IPS-20b (cell line): Measurements from ENCODE around the gene ZNF608.

Experiments used
- H3K27ac ChIP-seq: one replicate; pipeline ENCODE4 v1.5.1; 2013; ENCODE audit warnings: low read length
- H3K27me3 ChIP-seq: 2 replicates; pipeline ENCODE4 v1.6.1; 2013; ENCODE audit warnings: mild to moderate bottlenecking, low read length, inconsistent platforms; ENCODE audit not compliant: insufficient read depth
- H3K36me3 ChIP-seq: 2 replicates; pipeline ENCODE4 v1.6.1; 2013; ENCODE audit warnings: low read depth, mild to moderate bottlenecking, inconsistent platforms, low read length, moderate library complexity; ENCODE audit not compliant: insufficient read depth
- H3K4me1 ChIP-seq: 2 replicates; pipeline ENCODE4 v1.6.1; 2013; ENCODE audit warnings: mild to moderate bottlenecking, control low read depth, inconsistent platforms, low read length, moderate library complexity; ENCODE audit not compliant: insufficient read depth
- H3K4me3 ChIP-seq: 2 replicates; pipeline ENCODE4 v1.5.1; 2013; ENCODE audit warnings: mild to moderate bottlenecking, low read length, inconsistent platforms
- H3K9ac ChIP-seq: 2 replicates; pipeline ENCODE4 v1.6.1; 2013; ENCODE audit warnings: low read depth, mild to moderate bottlenecking, inconsistent platforms, low read length, moderate library complexity
- H3K9me3 ChIP-seq: 2 replicates; pipeline ENCODE4 v1.6.1; 2013; ENCODE audit warnings: mild to moderate bottlenecking, low read depth, low read length, inconsistent platforms; ENCODE audit not compliant: insufficient read depth

ZNF608 gene

GRCh38 chr5:124740991-124741583, 5.4 kb downstream of the ZNF608 start:
- Histone ChIP-seq H3K9ac (no peak overlapping the region), H3K9me3 (no peaks in the 10 kb centered on the region), H3K4me1 (peaks cover 73% of the 10 kb centered on the region), H3K4me3 (peak overlapping the region; percentile 87), H3K27ac (no peak overlapping the region), H3K27me3 (no peaks in the 10 kb centered on the region), H3K36me3 (peaks cover 11% of the 10 kb centered on the region)

GRCh38 chr5:124740071-124740470, 6.4 kb downstream of the ZNF608 start:
- H3K27ac ChIP-seq = no peak overlapping the region
- no peaks in the 10 kb centered on the region for H3K27me3 ChIP-seq
- peaks cover 11% of the 10 kb centered on the region for H3K36me3 ChIP-seq
- H3K4me1 ChIP-seq = peaks cover 79% of the 10 kb centered on the region
- H3K9me3 ChIP-seq = no peaks in the 10 kb centered on the region
- peak overlapping the region; percentile 24; the same call in 1 of the 2 replicates for H3K9ac ChIP-seq
- peak overlapping the region; percentile 87 for H3K4me3 ChIP-seq

GRCh38 chr5:124739634-124740025, 6.8 kb downstream of the ZNF608 start:
- Histone ChIP-seq H3K9ac (peak overlapping the region; percentile 24; the same call in 1 of the 2 replicates), H3K4me1 (peaks cover 79% of the 10 kb centered on the region)

GRCh38 chr5:124738681-124739633, 7.5 kb downstream of the ZNF608 start:
- no peaks in the 10 kb centered on the region for H3K9me3 ChIP-seq
- peaks cover 8% of the 10 kb centered on the region for H3K36me3 ChIP-seq
- H3K27me3 ChIP-seq = no peaks in the 10 kb centered on the region
- H3K27ac ChIP-seq = no peak overlapping the region
- H3K4me1 ChIP-seq = peaks cover 83% of the 10 kb centered on the region
- H3K9ac ChIP-seq = peak overlapping the region; percentile 40
- peak overlapping the region; percentile 87 for H3K4me3 ChIP-seq

More at GRCh38 chr5:124739634-124740025, 6.8 kb downstream of the ZNF608 start:
- Histone ChIP-seq H3K4me3 (peak overlapping the region; percentile 87), H3K9me3 (no peaks in the 10 kb centered on the region), H3K27me3 (no peaks in the 10 kb centered on the region), H3K36me3 (peaks cover 10% of the 10 kb centered on the region), H3K27ac (no peak overlapping the region)

GRCh38 chr5:124737651-124738050, 8.8 kb downstream of the ZNF608 start:
- Histone ChIP-seq H3K4me3 (peak overlapping the region; percentile 87), H3K4me1 (peaks cover 92% of the 10 kb centered on the region), H3K9ac (peak overlapping the region; percentile 40; the same call in 1 of the 2 replicates), H3K36me3 (peaks cover 4% of the 10 kb centered on the region; the same call in 1 of the 2 replicates), H3K27me3 (no peaks in the 10 kb centered on the region), H3K9me3 (no peaks in the 10 kb centered on the region), H3K27ac (peak overlapping the region; percentile 52)

GRCh38 chr5:124736805-124737188, 9.6 kb downstream of the ZNF608 start:
- Histone ChIP-seq H3K27me3 (no peaks in the 10 kb centered on the region), H3K4me1 (peaks cover 92% of the 10 kb centered on the region), H3K9ac (peak overlapping the region; percentile 67), H3K9me3 (no peaks in the 10 kb centered on the region), H3K27ac (peak overlapping the region; percentile 52), H3K36me3 (peaks cover 4% of the 10 kb centered on the region; the same call in 1 of the 2 replicates), H3K4me3 (peak overlapping the region; percentile 87)

GRCh38 chr5:124736082-124736804, 10.2 kb downstream of the ZNF608 start:
- peak overlapping the region; percentile 67 for H3K9ac ChIP-seq
- peaks cover 88% of the 10 kb centered on the region for H3K4me1 ChIP-seq
- peaks cover 4% of the 10 kb centered on the region; the same call in 1 of the 2 replicates for H3K36me3 ChIP-seq
- H3K27ac ChIP-seq = peak overlapping the region; percentile 52
- H3K4me3 ChIP-seq = peak overlapping the region; percentile 87
- H3K9me3 ChIP-seq = no peaks in the 10 kb centered on the region
- H3K27me3 ChIP-seq = no peaks in the 10 kb centered on the region

GRCh38 chr5:124735169-124735858, 11.1 kb downstream of the ZNF608 start:
- Histone ChIP-seq H3K36me3 (no peaks in the 10 kb centered on the region), H3K27ac (peak overlapping the region; percentile 52), H3K9ac (peak overlapping the region; percentile 67; the same call in 1 of the 2 replicates), H3K27me3 (no peaks in the 10 kb centered on the region), H3K9me3 (no peaks in the 10 kb centered on the region), H3K4me1 (peaks cover 82% of the 10 kb centered on the region), H3K4me3 (peak overlapping the region; percentile 87)

GRCh38 chr5:124734574-124735168, 11.8 kb downstream of the ZNF608 start:
- Histone ChIP-seq H3K9me3 (no peaks in the 10 kb centered on the region), H3K36me3 (no peaks in the 10 kb centered on the region), H3K9ac (peak overlapping the region; percentile 62; the same call in 1 of the 2 replicates), H3K4me3 (peak overlapping the region; percentile 32), H3K27me3 (no peaks in the 10 kb centered on the region), H3K4me1 (peaks cover 79% of the 10 kb centered on the region), H3K27ac (no peak overlapping the region)

GRCh38 chr5:124733329-124733650, 13.1 kb downstream of the ZNF608 start:
- no peaks in the 10 kb centered on the region for H3K36me3 ChIP-seq
- H3K9ac ChIP-seq = peak overlapping the region; percentile 59
- H3K9me3 ChIP-seq = no peaks in the 10 kb centered on the region
- no peaks in the 10 kb centered on the region for H3K27me3 ChIP-seq
- peaks cover 71% of the 10 kb centered on the region for H3K4me1 ChIP-seq
- peak overlapping the region; percentile 8; the same call in 1 of the 2 replicates for H3K4me3 ChIP-seq
- peak overlapping the region; percentile 52 for H3K27ac ChIP-seq
